Endodermal cell (in vitro differentiated cells): ENCODE data around the gene ZNF555. TPM values are rescaled to one million over a fixed set of nuclear protein-coding genes. Genes with fewer than 3 reads are reported as not detected.

ENCODE experiments used
- DNase-seq: peaks from one replicate; pipeline ENCODE4 v3.0.0-alpha.2; 2017
- H3K27ac ChIP-seq: 2 replicates; pipeline ENCODE4 v1.5.1; 2013; ENCODE audit warnings: mild to moderate bottlenecking, low read depth, low read length, moderate library complexity
- H3K27me3 ChIP-seq: 2 replicates; pipeline ENCODE4 v1.6.1; 2013; ENCODE audit warnings: mild to moderate bottlenecking, low read length, moderate library complexity; ENCODE audit not compliant: insufficient read depth, control insufficient read depth, poor library complexity, severe bottlenecking
- H3K36me3 ChIP-seq: 2 replicates; pipeline ENCODE4 v1.7.0; 2013; ENCODE audit warnings: mild to moderate bottlenecking, low read length, moderate library complexity; ENCODE audit not compliant: control insufficient read depth, insufficient read depth
- H3K4me1 ChIP-seq: one replicate; pipeline ENCODE4 v1.7.0; 2013; ENCODE audit warnings: low read length; ENCODE audit not compliant: control insufficient read depth, insufficient read depth
- H3K4me3 ChIP-seq: 2 replicates; pipeline ENCODE4 v1.5.1; 2013; ENCODE audit warnings: mild to moderate bottlenecking, low read length, moderate library complexity
- H3K9ac ChIP-seq: 2 replicates; pipeline ENCODE4 v1.6.1; 2013; ENCODE audit warnings: mild to moderate bottlenecking, low read length, moderate library complexity; ENCODE audit not compliant: poor library complexity, severe bottlenecking; ENCODE audit errors: extremely low read depth
- H3K9me3 ChIP-seq: 2 replicates; pipeline ENCODE4 v1.6.1; 2013; ENCODE audit warnings: mild to moderate bottlenecking, low read length, moderate library complexity; ENCODE audit not compliant: control insufficient read depth
- H3K27ac Mint-ChIP-seq: 2 replicates; pipeline ENCODE4 v1.8.0; 2020; ENCODE audit warnings: mixed read lengths
- H3K27me3 Mint-ChIP-seq: 2 replicates; pipeline ENCODE4 v1.8.0; 2021; ENCODE audit warnings: mild to moderate bottlenecking, mixed read lengths; ENCODE audit not compliant: insufficient read depth
- H3K36me3 Mint-ChIP-seq: 2 replicates; pipeline ENCODE4 v1.8.0; 2020; ENCODE audit warnings: low read depth, mixed read lengths
- H3K4me1 Mint-ChIP-seq: 2 replicates; pipeline ENCODE4 v1.8.0; 2020; ENCODE audit warnings: mixed read lengths
- H3K4me3 Mint-ChIP-seq: 2 replicates; pipeline ENCODE4 v1.8.0; 2020; ENCODE audit warnings: mild to moderate bottlenecking, moderate library complexity, mixed read lengths
- H3K9me3 Mint-ChIP-seq: 2 replicates; pipeline ENCODE4 v1.8.0; 2020; ENCODE audit warnings: mild to moderate bottlenecking, mixed read lengths
- WGBS, 2 experiments: methylation state at CpG; one replicate each; pipeline versions ENCODE4 v1.1.5 to v1.1.7; 2013; ENCODE audit warnings: missing lambda C conversion rate in 2 of 2, mixed read lengths in 1 of 2; ENCODE audit not compliant: insufficient coverage in 1 of 2, insufficient read length in 1 of 2; 5-methylcytosine and 5-hydroxymethylcytosine counted together
- total RNA-seq, 2 donors: library from RNA; stranded (reverse); fragmentation: NEBNext Ultra II Directional in 1 of 2; extraction: Animal tissue kit (Norgen Biotek cat#: 25700) in 1 of 2; gene quantifications; 2 replicates in 1 of 2; 3 replicates in 1 of 2; pipeline ENCODE4 v1.2.1, GENCODE V29; 2021
- TF ChIP-seq, protein P1 (sequence below): fragments of 200-600 bp; sonication (generic); conservative IDR thresholded peaks from 2 replicates; pipeline ENCODE4 v1.5.0; 2021; ENCODE audit warnings: antibody characterized with exemption, mild to moderate bottlenecking

Gene ZNF555
- total RNA-seq, 2 donors from 2014 or later = 9.6 to 10.5 TPM

DNA sequence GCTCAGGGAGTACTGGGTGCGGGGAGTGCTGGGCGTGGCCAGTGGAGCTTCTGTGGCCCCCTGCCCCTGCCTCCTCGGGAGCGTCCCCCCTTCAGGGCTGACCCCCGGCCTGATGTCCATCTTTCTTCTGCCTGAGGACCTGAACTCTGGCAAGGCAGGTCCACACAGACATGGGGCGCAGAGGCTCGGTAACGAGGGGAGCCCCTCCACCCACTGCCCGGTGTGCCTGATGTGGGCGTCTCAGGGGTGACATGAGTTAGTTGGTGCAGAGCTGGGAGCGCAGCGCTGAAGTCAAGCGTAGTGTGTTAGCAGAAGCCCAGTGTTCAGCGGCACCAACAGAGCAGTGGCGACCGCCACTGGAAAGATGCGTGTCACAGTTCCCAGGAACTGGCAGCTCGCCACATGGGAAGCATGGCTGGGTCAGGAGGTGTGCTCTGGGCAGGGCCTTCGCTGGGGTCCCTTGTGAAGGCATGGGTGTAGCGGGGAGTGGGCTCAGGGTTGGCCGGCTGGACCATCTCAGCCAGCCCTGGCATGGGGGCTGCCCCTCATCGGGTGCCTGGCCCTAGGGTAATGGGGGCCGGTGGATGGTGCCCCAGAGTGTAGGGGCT, 44.5 kb upstream of the ZNF555 start:
- Histone ChIP-seq H3K4me1 (peaks cover 2% of the 10 kb centered on the region), H3K9ac (no peak overlapping the region), H3K27ac (no peak overlapping the region), H3K27me3 (no peaks in the 10 kb centered on the region), H3K9me3 (no peaks in the 10 kb centered on the region), H3K4me3 (no peak overlapping the region), H3K36me3 (peaks cover 74% of the 10 kb centered on the region)
- H3K36me3 Mint-ChIP-seq = peaks cover 80% of the 10 kb centered on the region
- H3K9me3 Mint-ChIP-seq = no peaks in the 10 kb centered on the region
- TF ChIP-seq, protein P1, sequence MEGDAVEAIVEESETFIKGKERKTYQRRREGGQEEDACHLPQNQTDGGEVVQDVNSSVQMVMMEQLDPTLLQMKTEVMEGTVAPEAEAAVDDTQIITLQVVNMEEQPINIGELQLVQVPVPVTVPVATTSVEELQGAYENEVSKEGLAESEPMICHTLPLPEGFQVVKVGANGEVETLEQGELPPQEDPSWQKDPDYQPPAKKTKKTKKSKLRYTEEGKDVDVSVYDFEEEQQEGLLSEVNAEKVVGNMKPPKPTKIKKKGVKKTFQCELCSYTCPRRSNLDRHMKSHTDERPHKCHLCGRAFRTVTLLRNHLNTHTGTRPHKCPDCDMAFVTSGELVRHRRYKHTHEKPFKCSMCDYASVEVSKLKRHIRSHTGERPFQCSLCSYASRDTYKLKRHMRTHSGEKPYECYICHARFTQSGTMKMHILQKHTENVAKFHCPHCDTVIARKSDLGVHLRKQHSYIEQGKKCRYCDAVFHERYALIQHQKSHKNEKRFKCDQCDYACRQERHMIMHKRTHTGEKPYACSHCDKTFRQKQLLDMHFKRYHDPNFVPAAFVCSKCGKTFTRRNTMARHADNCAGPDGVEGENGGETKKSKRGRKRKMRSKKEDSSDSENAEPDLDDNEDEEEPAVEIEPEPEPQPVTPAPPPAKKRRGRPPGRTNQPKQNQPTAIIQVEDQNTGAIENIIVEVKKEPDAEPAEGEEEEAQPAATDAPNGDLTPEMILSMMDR = no peak
- DNase-seq = no peak
- WGBS, 2 experiments = 95 to 96% methylated on average over 17 to 23 of the region's 23 CpGs
- no peak overlapping the region for H3K27ac Mint-ChIP-seq
- H3K4me3 Mint-ChIP-seq = no peak overlapping the region
- H3K4me1 Mint-ChIP-seq = no peaks in the 10 kb centered on the region
- no peaks in the 10 kb centered on the region for H3K27me3 Mint-ChIP-seq

DNA sequence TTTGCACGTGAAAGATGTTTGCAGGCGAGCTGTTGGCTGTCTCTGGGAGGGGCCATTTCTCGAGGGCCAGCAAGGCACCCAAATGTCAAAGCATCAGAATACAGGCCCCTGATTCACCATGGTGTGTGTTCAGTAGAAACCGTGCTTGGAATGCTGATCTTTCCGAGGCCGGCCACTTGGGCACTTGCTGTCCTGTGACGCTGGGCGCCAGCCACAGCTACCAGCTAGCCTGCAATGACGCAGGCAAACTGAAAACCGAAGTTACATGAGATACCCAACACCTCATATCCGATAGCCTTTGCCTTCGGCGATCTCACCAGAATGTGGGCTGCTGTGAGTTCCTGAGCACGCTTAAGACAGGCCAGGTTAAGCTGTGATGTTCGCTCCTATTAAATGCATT, 44.0 kb upstream of the ZNF555 start:
- 96 to 97% methylated on average over 15 of the region's 15 CpGs for WGBS, 2 experiments
- DNase-seq = no peak
- Histone ChIP-seq H3K9ac (no peak overlapping the region), H3K36me3 (peaks cover 76% of the 10 kb centered on the region), H3K4me1 (peaks cover 2% of the 10 kb centered on the region), H3K9me3 (no peaks in the 10 kb centered on the region), H3K27me3 (no peaks in the 10 kb centered on the region), H3K4me3 (no peak overlapping the region), H3K27ac (no peak overlapping the region)
- Mint-ChIP-seq H3K4me3 (no peak overlapping the region), H3K27ac (no peak overlapping the region), H3K9me3 (no peaks in the 10 kb centered on the region), H3K27me3 (no peaks in the 10 kb centered on the region), H3K36me3 (peaks cover 79% of the 10 kb centered on the region), H3K4me1 (no peaks in the 10 kb centered on the region)
- TF ChIP-seq, protein P1 = no peak

- Histone ChIP-seq H3K27ac (no peak overlapping the region), H3K4me3 (no peak overlapping the region), H3K4me1 (peaks cover 2% of the 10 kb centered on the region), H3K36me3 (peaks cover 71% of the 10 kb centered on the region), H3K27me3 (no peaks in the 10 kb centered on the region), H3K9me3 (no peaks in the 10 kb centered on the region), H3K9ac (no peak overlapping the region)
- Mint-ChIP-seq H3K27ac (no peak overlapping the region), H3K36me3 (peaks cover 81% of the 10 kb centered on the region), H3K4me3 (no peak overlapping the region), H3K4me1 (no peaks in the 10 kb centered on the region), H3K27me3 (no peaks in the 10 kb centered on the region), H3K9me3 (no peaks in the 10 kb centered on the region)
- DNase-seq = no peak
- TF ChIP-seq, protein P1 = no peak
- WGBS, 2 experiments = 95 to 100% methylated on average over 14 to 16 of the region's 16 CpGs
These were observed 43.1 kb upstream of the ZNF555 start for GRCh38 chr19:2798158-2798685.
